Activated CD8-positive, alpha-beta T cell treated with anti-CD3 and anti-CD28 coated beads for 36 hours (primary cell): Measurements from ENCODE around the gene ATP7B. TPM values are rescaled to one million over a fixed set of nuclear protein-coding genes. Genes with fewer than 3 reads are reported as not detected.

Source experiments
- ATAC-seq: fragments of 200-7000 bp; cut with Tn5 transposase; one replicate; pipeline ENCODE4 v1.10.0; 2021; ENCODE audit warnings: mild to moderate bottlenecking, moderate library complexity
- CTCF ChIA-PET: fragments of 350-600 bp; sonication (Branson Sonifier 250); formaldehyde crosslinking; loops from one replicate; lab custom pipeline; 2021; ENCODE audit warnings: antibody characterized with exemption; lab: Charles Lee
- POLR2A ChIA-PET: fragments of 350-600 bp; sonication (Branson Sonifier 250); formaldehyde crosslinking; loops from one replicate; lab custom pipeline; 2021; ENCODE audit warnings: antibody characterized with exemption; lab: Charles Lee
- DNase-seq: peaks from one replicate; pipeline ENCODE4 v3.0.0-alpha.2; 2020
- H3K27ac Mint-ChIP-seq: one replicate; pipeline ENCODE4 v1.8.0; 2021; ENCODE audit warnings: mild to moderate bottlenecking, mixed read lengths
- H3K27me3 Mint-ChIP-seq: one replicate; pipeline ENCODE4 v1.8.0; 2021; ENCODE audit warnings: mixed read lengths
- H3K36me3 Mint-ChIP-seq: one replicate; pipeline ENCODE4 v1.8.0; 2021; ENCODE audit warnings: low read depth, mixed read lengths
- H3K4me1 Mint-ChIP-seq: one replicate; pipeline ENCODE4 v1.8.0; 2021; ENCODE audit warnings: low read depth, mixed read lengths
- H3K4me3 Mint-ChIP-seq: one replicate; pipeline ENCODE4 v1.8.0; 2021; ENCODE audit warnings: mild to moderate bottlenecking, moderate library complexity, mixed read lengths
- H3K9me3 Mint-ChIP-seq: one replicate; pipeline ENCODE4 v1.8.0; 2021; ENCODE audit warnings: mixed read lengths
- intact Hi-C: fragments of 100-400 bp; cut with micrococcal nuclease; formaldehyde crosslinking; loops from one replicate; pipeline ENCODE4 v1.10.0; 2022
- total RNA-seq, 2 experiments: library from RNA; stranded (reverse); gene quantifications; one replicate each; pipeline ENCODE4 v1.2.3, GENCODE V29; 2021
- TF ChIP-seq, protein P1 (sequence below): fragments of 200-600 bp; IDR thresholded peaks from one replicate; pipeline ENCODE4 v1.8.0; 2022; ENCODE audit warnings: antibody characterized with exemption, mild to moderate bottlenecking

ATP7B gene
- total RNA-seq, 2 experiments from 2014 or later = 1.1 TPM

GRCh38 chr13:51935326-51936171, 75.7 kb downstream of the ATP7B start:
- no peaks in the 10 kb centered on the region for H3K9me3 Mint-ChIP-seq
- ChIA-PET POLR2A (no interaction called here), CTCF (no interaction called here)
- H3K4me1 Mint-ChIP-seq = no peaks in the 10 kb centered on the region
- no peak overlapping the region for H3K4me3 Mint-ChIP-seq
- no peaks in the 10 kb centered on the region for H3K36me3 Mint-ChIP-seq
- intact Hi-C loops = no loop called here
- no peak overlapping the region for H3K27ac Mint-ChIP-seq
- DNase-seq (no peak), ATAC-seq (no peak)
- TF ChIP-seq, protein P1, sequence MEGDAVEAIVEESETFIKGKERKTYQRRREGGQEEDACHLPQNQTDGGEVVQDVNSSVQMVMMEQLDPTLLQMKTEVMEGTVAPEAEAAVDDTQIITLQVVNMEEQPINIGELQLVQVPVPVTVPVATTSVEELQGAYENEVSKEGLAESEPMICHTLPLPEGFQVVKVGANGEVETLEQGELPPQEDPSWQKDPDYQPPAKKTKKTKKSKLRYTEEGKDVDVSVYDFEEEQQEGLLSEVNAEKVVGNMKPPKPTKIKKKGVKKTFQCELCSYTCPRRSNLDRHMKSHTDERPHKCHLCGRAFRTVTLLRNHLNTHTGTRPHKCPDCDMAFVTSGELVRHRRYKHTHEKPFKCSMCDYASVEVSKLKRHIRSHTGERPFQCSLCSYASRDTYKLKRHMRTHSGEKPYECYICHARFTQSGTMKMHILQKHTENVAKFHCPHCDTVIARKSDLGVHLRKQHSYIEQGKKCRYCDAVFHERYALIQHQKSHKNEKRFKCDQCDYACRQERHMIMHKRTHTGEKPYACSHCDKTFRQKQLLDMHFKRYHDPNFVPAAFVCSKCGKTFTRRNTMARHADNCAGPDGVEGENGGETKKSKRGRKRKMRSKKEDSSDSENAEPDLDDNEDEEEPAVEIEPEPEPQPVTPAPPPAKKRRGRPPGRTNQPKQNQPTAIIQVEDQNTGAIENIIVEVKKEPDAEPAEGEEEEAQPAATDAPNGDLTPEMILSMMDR = no peak
- H3K27me3 Mint-ChIP-seq = no peaks in the 10 kb centered on the region

- H3K27ac Mint-ChIP-seq = no peak overlapping the region
- H3K4me1 Mint-ChIP-seq = no peaks in the 10 kb centered on the region
- no peaks in the 10 kb centered on the region for H3K27me3 Mint-ChIP-seq
- H3K4me3 Mint-ChIP-seq = no peak overlapping the region
- POLR2A ChIA-PET = no interaction called here
- ATAC-seq (no peak), DNase-seq (no peak)
- intact Hi-C loops = no loop called here
- no peaks in the 10 kb centered on the region for H3K9me3 Mint-ChIP-seq
- CTCF ChIA-PET = no interaction called here
- H3K36me3 Mint-ChIP-seq = no peaks in the 10 kb centered on the region
- TF ChIP-seq, protein P1 = no peak
Observed at GRCh38 chr13:51934461-51935087, 76.7 kb downstream of the ATP7B start.

DNA sequence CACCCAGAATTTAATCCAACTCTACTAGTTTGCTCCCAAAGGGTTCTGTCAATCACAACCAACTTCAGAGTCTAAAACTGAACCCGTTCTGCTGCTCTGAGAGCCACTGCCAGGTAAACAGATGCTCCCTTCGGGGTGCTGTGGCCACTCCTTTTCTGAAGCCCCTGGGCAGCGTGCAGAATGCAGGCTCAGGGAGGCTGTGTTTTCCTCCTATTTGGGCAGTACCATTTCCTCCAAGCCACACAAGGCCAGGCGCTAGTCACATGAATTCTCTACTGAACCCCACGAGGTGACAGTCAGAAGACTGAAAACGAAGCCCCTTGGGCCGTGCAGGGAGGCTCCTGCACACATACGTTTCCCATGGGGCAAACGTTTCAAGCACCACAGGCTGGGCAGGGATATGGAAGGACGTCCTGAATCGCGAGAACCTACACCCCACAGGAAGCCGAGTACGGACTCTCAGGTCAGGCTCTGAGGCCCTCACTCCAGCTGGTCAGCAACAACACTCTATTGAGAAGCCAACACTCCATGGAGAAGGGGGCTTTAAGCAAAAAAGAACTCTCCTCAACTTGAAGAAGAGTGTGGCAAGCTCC, 77.7 kb downstream of the ATP7B start:
- H3K4me1 Mint-ChIP-seq = no peaks in the 10 kb centered on the region
- no peak for DNase-seq
- H3K27me3 Mint-ChIP-seq = no peaks in the 10 kb centered on the region
- ATAC-seq = no peak
- CTCF ChIA-PET = no interaction called here
- H3K27ac Mint-ChIP-seq = no peak overlapping the region
- intact Hi-C loops = no loop called here
- TF ChIP-seq, protein P1 = no peak
- no peaks in the 10 kb centered on the region for H3K9me3 Mint-ChIP-seq
- H3K4me3 Mint-ChIP-seq = no peak overlapping the region
- H3K36me3 Mint-ChIP-seq = no peaks in the 10 kb centered on the region
- POLR2A ChIA-PET = no interaction called here

- Mint-ChIP-seq H3K9me3 (no peaks in the 10 kb centered on the region), H3K36me3 (no peaks in the 10 kb centered on the region), H3K27me3 (no peaks in the 10 kb centered on the region), H3K4me3 (no peak overlapping the region), H3K4me1 (no peaks in the 10 kb centered on the region), H3K27ac (no peak overlapping the region)
- ChIA-PET POLR2A (no interaction called here), CTCF (interaction anchor here (1.1 kb wide), 1 partner anchor 10 kb away, joined by 4 read pairs; no protein-coding TSS in a partner anchor)
- TF ChIP-seq, protein P1 = no peak
- intact Hi-C loops = no loop called here
- no peak for ATAC-seq
- no peak for DNase-seq
Observed at GRCh38 chr13:51932231-51932630, 79.0 kb downstream of the ATP7B start.
